Mesendoderm (in vitro differentiated cells): Measurements from ENCODE around the gene DGAT2.

Experiments used
- DNase-seq: peaks from one replicate; pipeline ENCODE4 v3.0.0; 2013
- H2AK5ac ChIP-seq: 2 replicates; pipeline ENCODE4 v1.6.1; 2013; ENCODE audit warnings: low read length, inconsistent platforms
- H2BK120ac ChIP-seq: 2 replicates; pipeline ENCODE4 v1.6.1; 2013; ENCODE audit warnings: low read depth, mild to moderate bottlenecking, low read length, moderate library complexity, mixed read lengths
- H2BK15ac ChIP-seq: replicated peaks from 2 replicates; pipeline ENCODE4 v1.6.1; 2013; ENCODE audit warnings: low read depth, mild to moderate bottlenecking, moderate library complexity
- H2BK5ac ChIP-seq: 2 replicates; pipeline ENCODE4 v1.6.1; 2013; ENCODE audit warnings: low read length, inconsistent platforms
- H3K18ac ChIP-seq: 2 replicates; pipeline ENCODE4 v1.6.1; 2013; ENCODE audit warnings: mild to moderate bottlenecking, low read length, mixed read lengths
- H3K23ac ChIP-seq: one replicate; pipeline ENCODE4 v1.6.1; 2013; ENCODE audit warnings: low read length
- H3K27ac ChIP-seq: 2 replicates; pipeline ENCODE4 v1.5.1; 2013; ENCODE audit warnings: low read depth, mild to moderate bottlenecking, inconsistent platforms, low read length, moderate library complexity
- H3K27me3 ChIP-seq: 2 replicates; pipeline ENCODE4 v1.6.1; 2013; ENCODE audit warnings: low read length, control low read depth, mild to moderate bottlenecking, inconsistent platforms; ENCODE audit not compliant: insufficient read depth, poor library complexity
- H3K36me3 ChIP-seq: 2 replicates; pipeline ENCODE4 v1.6.1; 2013; ENCODE audit warnings: low read length, inconsistent platforms; ENCODE audit not compliant: control insufficient read depth, insufficient read depth
- H3K4ac ChIP-seq: one replicate; pipeline ENCODE4 v1.6.1; 2013; ENCODE audit warnings: low read depth, mild to moderate bottlenecking, low read length, moderate library complexity
- H3K4me1 ChIP-seq: 2 replicates; pipeline ENCODE4 v1.6.1; 2013; ENCODE audit warnings: low read depth, low read length, inconsistent platforms; ENCODE audit not compliant: control insufficient read depth
- H3K4me2 ChIP-seq: 2 replicates; pipeline ENCODE4 v1.6.1; 2013; ENCODE audit warnings: low read length
- H3K4me3 ChIP-seq: 2 replicates; pipeline ENCODE4 v1.5.1; 2013; ENCODE audit warnings: mild to moderate bottlenecking, low read length
- H3K56ac ChIP-seq: one replicate; pipeline ENCODE4 v1.6.1; 2013; ENCODE audit warnings: low read length
- H3K79me1 ChIP-seq: 2 replicates; pipeline ENCODE4 v1.6.1; 2013; ENCODE audit warnings: low read length, inconsistent platforms
- H3K79me2 ChIP-seq: 2 replicates; pipeline ENCODE4 v1.6.1; 2013; ENCODE audit warnings: mild to moderate bottlenecking, low read length; ENCODE audit not compliant: control insufficient read depth, insufficient read depth
- H3K9ac ChIP-seq: 2 replicates; pipeline ENCODE4 v1.6.1; 2013; ENCODE audit warnings: low read length, inconsistent platforms
- H4K5ac ChIP-seq: one replicate; pipeline ENCODE4 v1.6.1; 2013; ENCODE audit warnings: low read length
- H4K8ac ChIP-seq: one replicate; pipeline ENCODE4 v1.6.1; 2013; ENCODE audit warnings: low read depth, mild to moderate bottlenecking, control low read depth, low read length, moderate library complexity
- WGBS: extraction: QIAGEN DNeasy Blood & Tissue Kit; methylation state at CpG from one replicate; pipeline ENCODE4 v1.1.7; 2013; ENCODE audit warnings: low lambda C conversion rate, missing lambda C conversion rate; ENCODE audit not compliant: insufficient coverage; ENCODE audit errors: extremely low coverage; 5-methylcytosine and 5-hydroxymethylcytosine counted together

Gene DGAT2

DNA sequence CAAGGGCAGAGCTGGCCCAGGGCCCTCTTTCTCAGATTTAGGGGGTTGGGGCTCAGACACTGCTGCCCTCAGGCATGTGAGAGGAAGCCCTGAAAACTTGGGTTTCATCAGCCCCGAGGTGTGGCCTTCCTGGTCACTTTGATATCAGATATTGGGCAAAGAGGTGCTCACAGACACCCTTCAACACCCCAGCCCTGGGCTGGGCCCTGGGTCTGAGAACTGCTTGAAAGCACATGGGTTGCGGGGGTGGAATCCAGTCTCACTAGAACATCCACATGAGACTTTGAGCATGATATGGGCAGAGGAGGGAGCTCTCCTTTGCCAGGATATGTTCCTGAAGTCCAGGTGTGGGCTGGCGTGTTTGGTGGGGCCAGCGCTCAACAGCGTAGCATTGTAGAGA, 10.4 kb downstream of the DGAT2 start:
- Histone ChIP-seq H4K8ac (no peak overlapping the region), H3K9ac (no peak overlapping the region), H3K18ac (no peak overlapping the region), H3K4me1 (no peaks in the 10 kb centered on the region), H2AK5ac (no peak overlapping the region), H3K27me3 (no peaks in the 10 kb centered on the region), H3K27ac (no peak overlapping the region), H3K36me3 (no peaks in the 10 kb centered on the region), H3K56ac (no peak overlapping the region), H3K79me1 (no peaks in the 10 kb centered on the region), H3K79me2 (no peaks in the 10 kb centered on the region), H3K4me3 (no peak overlapping the region), H2BK15ac (no peak overlapping the region), H3K23ac (no peak overlapping the region), H2BK5ac (no peak overlapping the region), H4K5ac (no peak overlapping the region), H2BK120ac (no peak overlapping the region), H3K4me2 (no peak overlapping the region), H3K4ac (no peak overlapping the region)
- WGBS: no CpG with 5 or more reads among the region's 5 CpGs
- no peak for DNase-seq

DNA sequence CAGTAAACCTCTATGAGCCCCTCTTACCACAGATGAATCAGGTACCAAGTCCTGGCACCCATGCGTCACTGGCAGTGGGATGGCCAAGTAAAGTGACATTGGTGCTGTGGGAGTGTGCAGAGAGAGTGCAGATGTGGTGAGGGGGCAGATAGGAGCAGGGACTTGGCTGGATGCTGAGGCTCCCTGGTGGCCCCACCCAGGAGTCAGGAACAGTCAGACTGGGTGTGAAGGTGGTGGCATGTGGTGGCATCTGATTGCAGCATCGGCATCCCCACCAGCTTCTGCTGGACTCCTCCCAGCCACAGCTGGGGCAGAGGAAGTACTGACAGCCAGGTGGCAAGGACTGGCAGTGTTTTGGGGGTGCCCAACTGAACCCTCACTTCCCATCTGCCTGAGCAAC, 11.4 kb downstream of the DGAT2 start:
- Histone ChIP-seq H2BK15ac (no peak overlapping the region), H3K36me3 (no peaks in the 10 kb centered on the region), H3K56ac (no peak overlapping the region), H3K4ac (no peak overlapping the region), H2BK120ac (no peak overlapping the region), H4K5ac (no peak overlapping the region), H3K4me3 (no peak overlapping the region), H2BK5ac (no peak overlapping the region), H2AK5ac (no peak overlapping the region), H3K18ac (no peak overlapping the region), H3K27me3 (no peaks in the 10 kb centered on the region), H3K79me2 (no peaks in the 10 kb centered on the region), H3K79me1 (no peaks in the 10 kb centered on the region), H4K8ac (no peak overlapping the region), H3K4me1 (no peaks in the 10 kb centered on the region), H3K9ac (no peak overlapping the region), H3K23ac (no peak overlapping the region), H3K4me2 (no peak overlapping the region), H3K27ac (no peak overlapping the region)
- no CpG with 5 or more reads among the region's 2 CpGs for WGBS
- DNase-seq: no peak

DNA sequence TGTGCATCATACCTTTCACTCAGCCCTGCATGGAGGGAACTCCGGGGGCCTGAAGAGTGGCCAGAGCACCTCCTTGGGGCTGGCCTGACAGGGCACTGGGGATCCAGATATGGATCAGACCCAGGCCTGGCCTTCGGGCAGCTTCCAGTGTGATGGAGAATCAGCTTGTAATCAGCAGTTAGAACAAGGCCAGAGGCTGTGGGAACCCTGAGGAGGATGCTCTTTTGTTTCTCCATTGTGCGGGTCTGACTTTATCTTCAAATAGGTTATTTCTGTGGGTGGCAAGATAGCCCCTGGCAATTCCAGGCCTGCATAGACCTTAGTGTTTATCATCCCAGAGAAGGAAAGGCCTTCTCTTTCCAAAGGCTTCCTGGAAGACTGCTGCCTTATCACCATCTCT, 12.3 kb downstream of the DGAT2 start:
- Histone ChIP-seq H3K4me2 (no peak overlapping the region), H4K5ac (no peak overlapping the region), H3K18ac (no peak overlapping the region), H2BK120ac (no peak overlapping the region), H3K27me3 (no peaks in the 10 kb centered on the region), H3K27ac (no peak overlapping the region), H3K23ac (no peak overlapping the region), H3K4me3 (no peak overlapping the region), H4K8ac (no peak overlapping the region), H3K9ac (no peak overlapping the region), H3K36me3 (no peaks in the 10 kb centered on the region), H2BK5ac (no peak overlapping the region), H2BK15ac (no peak overlapping the region), H3K56ac (no peak overlapping the region), H2AK5ac (no peak overlapping the region), H3K79me2 (no peaks in the 10 kb centered on the region), H3K4ac (no peak overlapping the region), H3K4me1 (no peaks in the 10 kb centered on the region), H3K79me1 (no peaks in the 10 kb centered on the region)
- no CpG with 5 or more reads among the region's 3 CpGs for WGBS
- peak; percentile 58 for DNase-seq

DNA sequence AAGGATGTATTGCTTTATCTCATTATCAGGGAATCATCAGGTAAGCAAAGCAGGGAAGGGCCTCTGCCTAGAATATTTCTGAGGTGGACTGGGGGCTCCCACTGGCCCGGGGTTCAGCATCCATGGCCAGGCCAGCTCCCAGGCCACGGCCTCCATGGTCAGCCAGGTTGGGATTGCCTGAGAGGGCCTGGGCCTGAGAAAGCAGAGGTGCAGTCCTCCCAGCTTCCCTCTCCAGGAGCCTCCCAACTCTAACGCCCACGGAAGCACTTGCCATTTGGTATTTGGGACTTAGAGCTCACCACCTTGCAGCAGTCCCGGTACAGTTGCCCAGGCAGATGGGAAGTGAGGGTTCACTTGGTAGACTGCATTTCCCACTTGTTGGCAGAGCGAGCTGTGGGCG, 12.7 kb downstream of the DGAT2 start:
- Histone ChIP-seq H3K56ac (no peak overlapping the region), H4K8ac (no peak overlapping the region), H3K9ac (no peak overlapping the region), H3K4me1 (no peaks in the 10 kb centered on the region), H3K79me2 (no peaks in the 10 kb centered on the region), H3K36me3 (no peaks in the 10 kb centered on the region), H3K27me3 (no peaks in the 10 kb centered on the region), H3K23ac (no peak overlapping the region), H3K4ac (no peak overlapping the region), H2BK5ac (no peak overlapping the region), H3K4me2 (no peak overlapping the region), H3K27ac (no peak overlapping the region), H3K79me1 (no peaks in the 10 kb centered on the region), H3K4me3 (no peak overlapping the region), H3K18ac (no peak overlapping the region), H2BK15ac (no peak overlapping the region), H2BK120ac (no peak overlapping the region), H2AK5ac (no peak overlapping the region), H4K5ac (no peak overlapping the region)
- DNase-seq: no peak
- WGBS: no CpG with 5 or more reads among the region's 7 CpGs

- Histone ChIP-seq H3K9ac (no peak overlapping the region), H3K79me2 (no peaks in the 10 kb centered on the region), H3K4me2 (no peak overlapping the region), H3K27ac (no peak overlapping the region), H3K23ac (no peak overlapping the region), H3K4me1 (no peaks in the 10 kb centered on the region), H2BK15ac (no peak overlapping the region), H2AK5ac (no peak overlapping the region), H3K4ac (no peak overlapping the region), H3K18ac (no peak overlapping the region), H4K8ac (no peak overlapping the region), H3K27me3 (no peaks in the 10 kb centered on the region), H2BK120ac (no peak overlapping the region), H3K4me3 (no peak overlapping the region), H3K56ac (no peak overlapping the region), H3K36me3 (no peaks in the 10 kb centered on the region), H3K79me1 (no peaks in the 10 kb centered on the region), H2BK5ac (no peak overlapping the region), H4K5ac (no peak overlapping the region)
- no peak for DNase-seq
- WGBS: no CpG with 5 or more reads among the region's 9 CpGs
These were observed 13.3 kb downstream of the DGAT2 start for GRCh38 chr11:75781831-75782230.

- no peaks in the 10 kb centered on the region for H3K79me1 ChIP-seq
- no peak overlapping the region for H3K18ac ChIP-seq
- no peak overlapping the region for H3K23ac ChIP-seq
- WGBS: no CpG with 5 or more reads among the region's 4 CpGs
- no peak overlapping the region for H3K4ac ChIP-seq
- H2BK5ac ChIP-seq: no peak overlapping the region
- no peak overlapping the region for H3K27ac ChIP-seq
- no peak overlapping the region for H2BK120ac ChIP-seq
- no peak overlapping the region for H3K4me3 ChIP-seq
- H3K56ac ChIP-seq: no peak overlapping the region
- H3K79me2 ChIP-seq: no peaks in the 10 kb centered on the region
- no peak overlapping the region for H3K9ac ChIP-seq
- no peak for DNase-seq
- H4K5ac ChIP-seq: no peak overlapping the region
- no peaks in the 10 kb centered on the region for H3K27me3 ChIP-seq
- H2AK5ac ChIP-seq: no peak overlapping the region
- H3K36me3 ChIP-seq: no peaks in the 10 kb centered on the region
- no peaks in the 10 kb centered on the region for H3K4me1 ChIP-seq
- no peak overlapping the region for H3K4me2 ChIP-seq
- H2BK15ac ChIP-seq: no peak overlapping the region
- no peak overlapping the region for H4K8ac ChIP-seq
These were observed 14.1 kb downstream of the DGAT2 start for GRCh38 chr11:75782540-75783263.
